Astrocyte of the spinal cord (primary cell): ENCODE data around the gene PFKFB3.
A peak's percentile ranks its signal among the peaks of the same experiment; 100 is the strongest.

Experiments used
- DNase-seq: peaks from one replicate; pipeline ENCODE4 v3.0.0; 2011; ENCODE audit warnings: low read depth, low spot score
- H3K4me3 ChIP-seq: 2 replicates; pipeline ENCODE4 v1.5.1; 2011; ENCODE audit warnings: low read depth, mild to moderate bottlenecking, low read length, moderate library complexity
- in situ Hi-C: cut with HindIII; loops from 2 replicates; pipeline ENCODE4 v1.10.0; 2017; ENCODE audit warnings: low sequenced_read_pairs
- TF ChIP-seq, protein P1 (sequence below): IDR thresholded peaks from 2 replicates; pipeline ENCODE4 v1.5.1; 2012; ENCODE audit warnings: low read depth, mild to moderate bottlenecking, low read length, inconsistent platforms

PFKFB3 gene

DNA sequence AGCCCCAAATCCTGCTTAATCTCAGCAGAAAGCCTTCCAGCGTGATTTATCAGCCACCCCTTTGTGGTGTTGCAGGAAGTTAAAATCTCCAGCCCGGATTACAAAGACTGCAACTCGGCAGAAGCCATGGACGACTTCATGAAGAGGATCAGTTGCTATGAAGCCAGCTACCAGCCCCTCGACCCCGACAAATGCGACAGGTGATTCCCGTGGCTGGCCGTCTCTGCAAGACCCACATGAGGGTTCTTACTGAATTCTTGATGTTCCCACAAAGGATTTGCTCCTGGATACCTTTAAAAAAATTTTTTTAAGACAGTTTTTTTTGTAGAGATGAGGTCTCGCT is 16.7 kb downstream of the PFKFB3 start:
- DNase-seq = no peak
- TF ChIP-seq, protein P1, sequence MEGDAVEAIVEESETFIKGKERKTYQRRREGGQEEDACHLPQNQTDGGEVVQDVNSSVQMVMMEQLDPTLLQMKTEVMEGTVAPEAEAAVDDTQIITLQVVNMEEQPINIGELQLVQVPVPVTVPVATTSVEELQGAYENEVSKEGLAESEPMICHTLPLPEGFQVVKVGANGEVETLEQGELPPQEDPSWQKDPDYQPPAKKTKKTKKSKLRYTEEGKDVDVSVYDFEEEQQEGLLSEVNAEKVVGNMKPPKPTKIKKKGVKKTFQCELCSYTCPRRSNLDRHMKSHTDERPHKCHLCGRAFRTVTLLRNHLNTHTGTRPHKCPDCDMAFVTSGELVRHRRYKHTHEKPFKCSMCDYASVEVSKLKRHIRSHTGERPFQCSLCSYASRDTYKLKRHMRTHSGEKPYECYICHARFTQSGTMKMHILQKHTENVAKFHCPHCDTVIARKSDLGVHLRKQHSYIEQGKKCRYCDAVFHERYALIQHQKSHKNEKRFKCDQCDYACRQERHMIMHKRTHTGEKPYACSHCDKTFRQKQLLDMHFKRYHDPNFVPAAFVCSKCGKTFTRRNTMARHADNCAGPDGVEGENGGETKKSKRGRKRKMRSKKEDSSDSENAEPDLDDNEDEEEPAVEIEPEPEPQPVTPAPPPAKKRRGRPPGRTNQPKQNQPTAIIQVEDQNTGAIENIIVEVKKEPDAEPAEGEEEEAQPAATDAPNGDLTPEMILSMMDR = no peak
- in situ Hi-C loops = no loop called here
- H3K4me3 ChIP-seq = no peak overlapping the region

DNA sequence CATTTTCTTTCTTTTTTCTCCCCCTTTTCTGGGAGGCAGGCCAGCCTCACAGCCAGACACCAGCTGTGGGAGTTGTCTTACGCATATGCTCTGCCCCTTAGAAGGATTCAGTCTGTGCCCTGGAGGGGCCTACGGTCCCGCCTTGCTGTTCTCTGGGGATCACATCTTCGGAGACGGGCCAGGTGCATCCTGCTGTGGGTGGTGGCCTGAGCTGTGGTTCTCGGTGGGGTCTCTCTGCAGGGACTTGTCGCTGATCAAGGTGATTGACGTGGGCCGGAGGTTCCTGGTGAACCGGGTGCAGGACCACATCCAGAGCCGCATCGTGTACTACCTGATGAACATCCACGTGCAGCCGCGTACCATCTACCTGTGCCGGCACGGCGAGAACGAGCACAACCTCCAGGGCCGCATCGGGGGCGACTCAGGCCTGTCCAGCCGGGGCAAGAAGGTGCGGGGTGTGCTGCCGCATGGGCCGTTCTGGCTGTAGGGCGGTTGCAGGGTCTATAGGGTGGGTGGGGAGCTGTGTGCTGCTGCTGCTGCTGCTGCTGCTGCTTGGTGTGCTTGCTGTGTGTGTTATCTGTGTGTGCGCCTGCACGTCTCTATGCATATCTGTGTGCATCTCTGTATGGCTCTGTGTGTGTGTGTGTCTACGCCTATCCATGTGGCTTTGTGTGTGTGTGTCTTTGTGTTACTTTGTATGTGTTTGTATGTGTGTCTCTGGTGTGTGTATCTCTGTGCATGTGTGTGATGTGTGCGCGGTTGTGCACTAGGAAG is 17.9 kb downstream of the PFKFB3 start:
- DNase-seq = peak; percentile 52
- TF ChIP-seq, protein P1 = no peak
- in situ Hi-C loops = no loop called here

DNA sequence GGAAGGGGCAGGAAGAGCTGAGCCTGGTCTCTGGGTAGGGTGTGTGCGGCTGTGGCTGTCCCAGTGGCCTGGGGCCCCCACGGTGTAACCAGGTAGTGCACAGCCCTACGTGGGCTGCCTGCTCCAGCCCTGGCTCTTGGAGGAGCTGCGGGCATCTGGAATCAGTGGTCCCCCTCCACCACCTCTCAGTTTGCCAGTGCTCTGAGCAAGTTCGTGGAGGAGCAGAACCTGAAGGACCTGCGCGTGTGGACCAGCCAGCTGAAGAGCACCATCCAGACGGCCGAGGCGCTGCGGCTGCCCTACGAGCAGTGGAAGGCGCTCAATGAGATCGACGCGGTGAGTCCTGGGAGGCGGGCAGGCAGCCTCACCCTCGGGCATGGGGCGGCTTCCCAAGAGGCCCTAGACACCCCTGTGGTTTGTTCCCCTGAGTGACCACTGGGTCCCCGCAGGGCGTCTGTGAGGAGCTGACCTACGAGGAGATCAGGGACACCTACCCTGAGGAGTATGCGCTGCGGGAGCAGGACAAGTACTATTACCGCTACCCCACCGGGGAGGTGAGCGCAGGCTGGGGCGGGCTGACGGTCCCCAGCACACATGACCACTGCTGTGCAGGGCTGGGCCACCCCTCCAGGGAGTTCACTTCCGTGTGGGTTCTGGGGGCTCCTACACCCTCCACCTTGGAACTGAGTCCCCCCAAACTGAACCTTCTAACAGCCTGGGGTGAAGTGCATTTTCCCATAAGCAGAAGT is 18.6 kb downstream of the PFKFB3 start:
- in situ Hi-C loops = no loop called here
- TF ChIP-seq, protein P1 = no peak
- H3K4me3 ChIP-seq = no peak overlapping the region
- no peak for DNase-seq

More for the DNA sequence above, 17.9 kb downstream of the PFKFB3 start:
- H3K4me3 ChIP-seq = no peak overlapping the region

DNA sequence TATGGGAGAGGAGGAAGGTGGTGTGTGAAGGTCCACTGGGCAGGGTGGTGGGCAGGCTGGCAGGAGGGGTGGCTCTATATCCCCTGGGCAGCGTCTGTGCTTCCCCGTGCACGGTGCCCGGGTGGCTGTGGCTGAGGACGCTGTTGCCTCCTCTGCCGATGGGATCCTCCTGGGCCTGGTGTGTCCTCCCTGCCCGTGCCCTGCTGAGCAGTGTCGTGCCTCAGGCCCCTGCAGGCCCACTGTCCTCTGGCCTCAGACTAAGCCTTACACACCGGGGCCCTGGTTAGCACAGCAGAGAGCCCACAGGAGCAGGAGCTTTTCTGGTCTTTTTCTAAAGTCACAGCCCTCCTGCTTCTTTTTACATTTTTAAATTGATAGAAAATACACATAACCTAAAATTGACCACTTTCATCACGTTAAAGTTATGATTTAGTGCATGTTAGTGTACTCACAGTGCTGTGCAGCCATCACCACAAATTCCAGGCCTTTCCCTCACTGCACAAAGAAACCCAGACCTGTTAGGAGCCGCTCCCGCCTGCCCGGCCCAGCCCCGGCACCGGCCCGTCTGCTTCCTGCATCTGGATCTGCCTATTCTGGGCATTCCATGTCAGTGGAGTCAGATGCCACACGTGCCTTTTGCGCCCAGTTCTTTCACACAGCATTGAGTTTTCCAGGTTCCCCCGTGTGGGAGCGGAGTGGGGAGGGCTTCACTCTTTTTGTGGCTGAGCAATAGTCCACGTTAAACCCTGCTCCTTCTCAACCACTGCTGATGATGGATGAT is 19.4 kb downstream of the PFKFB3 start:
- in situ Hi-C loops = no loop called here
- no peak for DNase-seq
- H3K4me3 ChIP-seq = no peak overlapping the region
- TF ChIP-seq, protein P1 = no peak

DNA sequence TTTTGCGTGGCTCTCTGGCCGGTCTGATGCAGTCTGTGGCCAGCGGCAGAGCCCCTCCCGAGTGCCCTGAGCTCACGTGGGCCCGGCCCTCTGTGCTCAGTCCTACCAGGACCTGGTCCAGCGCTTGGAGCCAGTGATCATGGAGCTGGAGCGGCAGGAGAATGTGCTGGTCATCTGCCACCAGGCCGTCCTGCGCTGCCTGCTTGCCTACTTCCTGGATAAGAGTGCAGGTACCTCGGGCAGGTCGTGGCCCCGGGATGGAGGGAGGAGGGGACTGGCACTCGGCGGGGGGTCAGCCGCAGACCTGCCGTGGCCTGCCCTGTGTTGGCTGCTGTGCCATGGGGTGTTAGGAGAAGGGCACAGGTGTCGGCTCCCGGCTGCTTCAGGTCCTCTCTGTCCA is 20.0 kb downstream of the PFKFB3 start:
- H3K4me3 ChIP-seq = no peak overlapping the region
- TF ChIP-seq, protein P1 = no peak
- in situ Hi-C loops = no loop called here
- DNase-seq = no peak

DNA sequence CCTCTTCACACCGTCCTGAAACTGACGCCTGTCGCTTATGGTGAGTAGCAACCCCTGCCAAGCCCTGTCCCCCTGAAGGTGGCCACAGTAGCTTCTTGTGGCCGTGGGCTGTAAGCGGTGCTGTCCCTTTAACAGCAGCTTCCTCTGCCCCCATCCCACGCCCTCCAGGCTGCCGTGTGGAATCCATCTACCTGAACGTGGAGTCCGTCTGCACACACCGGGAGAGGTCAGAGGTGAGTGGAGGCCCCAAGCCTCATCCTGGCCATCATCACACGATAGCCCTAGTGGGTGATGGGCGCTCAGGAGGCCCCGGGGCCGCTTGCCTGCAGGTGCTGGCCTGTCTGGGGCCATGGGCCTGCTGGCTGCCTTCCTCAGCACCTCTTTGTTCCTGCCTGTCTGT is 21.2 kb downstream of the PFKFB3 start:
- TF ChIP-seq, protein P1 = no peak
- no peak overlapping the region for H3K4me3 ChIP-seq
- in situ Hi-C loops = no loop called here
- DNase-seq = no peak
